B cell (primary cell): ENCODE data around the gene SFT2D1. TPM values are rescaled to one million over a fixed set of nuclear protein-coding genes. Genes with fewer than 3 reads are reported as not detected.

ENCODE experiments used
- ATAC-seq: fragments of 200-7000 bp; cut with Tn5 transposase; one replicate; pipeline ENCODE4 v1.10.0; 2021; ENCODE audit warnings: low read depth, mild to moderate bottlenecking, moderate number of reproducible peaks, moderate library complexity
- CTCF ChIA-PET: fragments of 350-600 bp; sonication (Branson Sonifier 250); formaldehyde crosslinking; loops from one replicate; lab custom pipeline; 2021; ENCODE audit warnings: antibody characterized with exemption, inconsistent platforms; lab: Charles Lee
- POLR2A ChIA-PET: fragments of 350-600 bp; sonication (Branson Sonifier 250); formaldehyde crosslinking; loops from one replicate; lab custom pipeline; 2021; ENCODE audit warnings: antibody characterized with exemption; lab: Charles Lee
- DNase-seq: peaks from one replicate; pipeline ENCODE4 v3.0.0; 2013
- H2AFZ ChIP-seq: 2 replicates; pipeline ENCODE4 v1.6.1; 2012; ENCODE audit warnings: mild to moderate bottlenecking, low read depth, low read length; ENCODE audit not compliant: insufficient read depth, poor library complexity, severe bottlenecking
- H3K27ac ChIP-seq, 2 donors: 1 replicate in 1 of 2; 2 replicates in 1 of 2; pipeline ENCODE4 v1.5.1; 2012 to 2013; ENCODE audit warnings: low read length in 2 of 2, mild to moderate bottlenecking in 2 of 2, moderate library complexity in 1 of 2
- H3K27me3 ChIP-seq, 4 experiments: fragments of 200-600 bp in 1 of 4; sonication (generic) in 1 of 4; replicated peaks in 1 of 4; 1 replicate in 2 of 4; 2 replicates in 2 of 4; pipeline versions ENCODE4 v1.6.1 to v1.7.0; 2013 to 2016; ENCODE audit warnings: low read length in 3 of 4, mild to moderate bottlenecking in 2 of 4, mixed read lengths in 1 of 4, moderate library complexity in 1 of 4; ENCODE audit not compliant: insufficient read depth in 4 of 4, control insufficient read depth in 3 of 4; ENCODE audit errors: control extremely low read depth in 1 of 4
- H3K36me3 ChIP-seq, 2 experiments: replicated peaks in 1 of 2; 1 replicate in 1 of 2; 2 replicates in 1 of 2; pipeline versions ENCODE4 v1.6.1 to v1.7.1; 2013; ENCODE audit warnings: low read length in 1 of 2; ENCODE audit not compliant: insufficient read depth in 2 of 2, control insufficient read depth in 1 of 2; ENCODE audit errors: control extremely low read depth in 1 of 2, extremely low read depth in 1 of 2
- H3K4me1 ChIP-seq, 2 donors: fragments of 200-600 bp in 1 of 2; sonication (generic) in 1 of 2; 1 replicate in 1 of 2; 2 replicates in 1 of 2; pipeline versions ENCODE4 v1.5.1 to v1.6.1; 2013 to 2017; ENCODE audit warnings: low read length in 2 of 2; ENCODE audit not compliant: control insufficient read depth in 2 of 2, insufficient read depth in 2 of 2
- H3K4me2 ChIP-seq: replicated peaks from 2 replicates; pipeline ENCODE3; 2012; ENCODE audit warnings: mild to moderate bottlenecking, low read depth, low read length; ENCODE audit not compliant: poor library complexity, severe bottlenecking
- H3K4me3 ChIP-seq, 5 experiments: fragments of 200-600 bp in 1 of 5; sonication (generic) in 1 of 5; 1 replicate in 3 of 5; 2 replicates in 2 of 5; pipeline versions ENCODE4 v1.5.1 to v1.7.0; 2011 to 2016; ENCODE audit warnings: low read length in 4 of 5, mild to moderate bottlenecking in 4 of 5, low read depth in 2 of 5, control low read depth in 1 of 5, moderate library complexity in 1 of 5; ENCODE audit not compliant: insufficient read depth in 1 of 5; ENCODE audit errors: control extremely low read depth in 1 of 5, extremely low read depth in 1 of 5
- H3K79me2 ChIP-seq: fragments of 200-600 bp; sonication (generic); one replicate; pipeline ENCODE4 v1.6.0; 2016; ENCODE audit warnings: low read length; ENCODE audit not compliant: control insufficient read depth, insufficient read depth
- H3K9ac ChIP-seq: fragments of 200-600 bp; sonication (generic); 2 replicates; pipeline ENCODE4 v1.6.1; 2017; ENCODE audit warnings: mild to moderate bottlenecking, low read length, moderate library complexity
- H3K9me3 ChIP-seq, 3 donors: one replicate each; pipeline versions ENCODE4 v1.6.1 to v1.7.1; 2013; ENCODE audit warnings: low read length in 2 of 3; ENCODE audit not compliant: control insufficient read depth in 2 of 3, insufficient read depth in 1 of 3; ENCODE audit errors: control extremely low read depth in 1 of 3
- H4K20me1 ChIP-seq: 2 replicates; pipeline ENCODE4 v1.6.0; 2012; ENCODE audit warnings: mild to moderate bottlenecking, low read length; ENCODE audit not compliant: insufficient read depth, control insufficient read depth, poor library complexity, severe bottlenecking
- H3K27ac Mint-ChIP-seq: one replicate; pipeline ENCODE4 v1.8.0; 2021; ENCODE audit warnings: mixed read lengths
- H3K27me3 Mint-ChIP-seq: one replicate; pipeline ENCODE4 v1.8.0; 2021; ENCODE audit warnings: mixed read lengths
- H3K4me1 Mint-ChIP-seq: one replicate; pipeline ENCODE4 v1.8.0; 2021; ENCODE audit warnings: mixed read lengths
- H3K4me3 Mint-ChIP-seq: one replicate; pipeline ENCODE4 v1.8.0; 2021; ENCODE audit warnings: mixed read lengths
- H3K9me3 Mint-ChIP-seq: one replicate; pipeline ENCODE4 v1.8.0; 2022; ENCODE audit warnings: mixed read lengths; ENCODE audit not compliant: insufficient read depth
- EZH2 ChIP-seq: IDR thresholded peaks from 2 replicates; pipeline ENCODE4 v1.6.1; 2012; ENCODE audit warnings: borderline replicate concordance, low read depth, mild to moderate bottlenecking, moderate library complexity, low read length; ENCODE audit not compliant: insufficient read depth, poor library complexity, severe bottlenecking
- WGBS: methylation state at CpG from one replicate; pipeline ENCODE4 v1.1.5; 2013; ENCODE audit warnings: missing lambda C conversion rate; ENCODE audit not compliant: insufficient coverage; 5-methylcytosine and 5-hydroxymethylcytosine counted together
- intact Hi-C: fragments of 100-400 bp; cut with micrococcal nuclease; formaldehyde crosslinking; loops from one replicate; pipeline ENCODE4 v1.10.0; 2022
- polyA plus RNA-seq: library from polyadenylated mRNA; depleted of rRNA; stranded (reverse); fragments of >200 nt; gene quantifications from 2 replicates; pipeline ENCODE4 v1.2.3, GENCODE V29; 2012
- total RNA-seq, 2 donors: library from RNA; stranded (reverse); fragments of 120-200 nt in 1 of 2; gene quantifications; 1 replicate in 1 of 2; 2 replicates in 1 of 2; pipeline versions ENCODE4 v1.2.3 to v1.2.4, GENCODE V29; 2013 to 2022
- TF ChIP-seq, protein P1 (sequence below): fragments of 200-600 bp; IDR thresholded peaks from one replicate; pipeline ENCODE4 v1.8.0; 2022; ENCODE audit warnings: antibody characterized with exemption, mild to moderate bottlenecking

The SFT2D1 gene
- total and polyA plus RNA-seq, 2 donors (not counting 1 experiment from before 2014, with no cell fraction given), result 38.2 to 59.0 TPM

- Mint-ChIP-seq H3K4me3 (no peak overlapping the region), H3K27me3 (no peaks in the 10 kb centered on the region), H3K27ac (no peak overlapping the region), H3K4me1 (peaks cover 10% of the 10 kb centered on the region), H3K9me3 (peaks cover 2% of the 10 kb centered on the region)
- Histone ChIP-seq H3K27ac (no peak overlapping the region), H3K9me3 (peaks cover 0 to 6% (median 0%) of the 10 kb centered on the region in 3 donors), H3K4me1 (peaks cover 6 to 7% of the 10 kb centered on the region in 2 donors), H3K4me3 (no peak overlapping the region), H3K9ac (no peak overlapping the region), H3K36me3 (no peaks in the 10 kb centered on the region), H4K20me1 (no peaks in the 10 kb centered on the region), H3K79me2 (no peaks in the 10 kb centered on the region), H3K27me3 (no peaks in the 10 kb centered on the region), H3K4me2 (no peak overlapping the region), H2AFZ (no peak overlapping the region)
- DNase-seq (no peak), ATAC-seq (no peak)
- CTCF ChIA-PET, result interaction anchor here (1.0 to 1.4 kb wide), 3 partner anchors 10 to 48 kb away, joined by 3 to 11 read pairs (median 4); no protein-coding TSS in a partner anchor
- intact Hi-C loops, result loop anchor here (1.0 kb wide), 1 partner anchor 10 kb away; no protein-coding TSS in a partner anchor
- POLR2A ChIA-PET, result no interaction called here
- TF ChIP-seq, protein P1, sequence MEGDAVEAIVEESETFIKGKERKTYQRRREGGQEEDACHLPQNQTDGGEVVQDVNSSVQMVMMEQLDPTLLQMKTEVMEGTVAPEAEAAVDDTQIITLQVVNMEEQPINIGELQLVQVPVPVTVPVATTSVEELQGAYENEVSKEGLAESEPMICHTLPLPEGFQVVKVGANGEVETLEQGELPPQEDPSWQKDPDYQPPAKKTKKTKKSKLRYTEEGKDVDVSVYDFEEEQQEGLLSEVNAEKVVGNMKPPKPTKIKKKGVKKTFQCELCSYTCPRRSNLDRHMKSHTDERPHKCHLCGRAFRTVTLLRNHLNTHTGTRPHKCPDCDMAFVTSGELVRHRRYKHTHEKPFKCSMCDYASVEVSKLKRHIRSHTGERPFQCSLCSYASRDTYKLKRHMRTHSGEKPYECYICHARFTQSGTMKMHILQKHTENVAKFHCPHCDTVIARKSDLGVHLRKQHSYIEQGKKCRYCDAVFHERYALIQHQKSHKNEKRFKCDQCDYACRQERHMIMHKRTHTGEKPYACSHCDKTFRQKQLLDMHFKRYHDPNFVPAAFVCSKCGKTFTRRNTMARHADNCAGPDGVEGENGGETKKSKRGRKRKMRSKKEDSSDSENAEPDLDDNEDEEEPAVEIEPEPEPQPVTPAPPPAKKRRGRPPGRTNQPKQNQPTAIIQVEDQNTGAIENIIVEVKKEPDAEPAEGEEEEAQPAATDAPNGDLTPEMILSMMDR, result no peak
- no peak for TF ChIP-seq EZH2
Observed at GRCh38 chr6:166352923-166353322, 10.6 kb upstream of the SFT2D1 start.

- Mint-ChIP-seq H3K4me3 (peak overlapping the region; percentile 78), H3K27ac (peak overlapping the region; percentile 42), H3K9me3 (peaks cover 2% of the 10 kb centered on the region), H3K27me3 (no peaks in the 10 kb centered on the region), H3K4me1 (peaks cover 10% of the 10 kb centered on the region)
- peak overlapping the region; percentile 36 for H3K9ac ChIP-seq
- peak overlapping the region; percentile 42 for H2AFZ ChIP-seq
- ATAC-seq (peak; percentile 99), DNase-seq (peak; percentile 76)
- H3K4me3 ChIP-seq, result peak overlapping the region in 3 of 5 experiments; percentile 17 to 33 (median 31)
- intact Hi-C loops, result loop anchor here (1.0 kb wide), 1 partner anchor 8 kb away; no protein-coding TSS in a partner anchor
- H4K20me1 ChIP-seq, result no peaks in the 10 kb centered on the region
- H3K9me3 ChIP-seq, result peaks cover 0 to 6% (median 0%) of the 10 kb centered on the region in 3 donors
- H3K79me2 ChIP-seq, result no peaks in the 10 kb centered on the region
- WGBS, result 15% methylated on average over 3 of the region's 4 CpGs
- H3K4me1 ChIP-seq, result peaks cover 6 to 7% of the 10 kb centered on the region in 2 donors
- TF ChIP-seq, protein P1, result no peak
- no peak for TF ChIP-seq EZH2
- ChIA-PET CTCF (interaction anchor here (1.1 to 1.4 kb wide), 4 partner anchors 28 to 49 kb away, joined by 3 to 11 read pairs (median 4); no protein-coding TSS in a partner anchor), POLR2A (interaction anchor here (1.1 kb wide), 1 partner anchor 9 kb away, joined by 5 read pairs; no protein-coding TSS in a partner anchor)
- no peaks in the 10 kb centered on the region for H3K27me3 ChIP-seq
- H3K27ac ChIP-seq, result peak overlapping the region in 1 of 2 donors; percentile 60
- peak overlapping the region; percentile 59 for H3K4me2 ChIP-seq
- H3K36me3 ChIP-seq, result no peaks in the 10 kb centered on the region
Observed at GRCh38 chr6:166351715-166352285, 9.5 kb upstream of the SFT2D1 start.
